Adrenal gland (tissue), 12 donors: ENCODE measurements around the gene CXCL11. TPM values are rescaled to one million over a fixed set of nuclear protein-coding genes. Genes with fewer than 3 reads are reported as not detected.
"Not testable (repeated sequence)": the region's sequence is repeated elsewhere in the genome, so short reads cannot be mapped to it uniquely, and the experiment has no call there.

ENCODE experiments used
- DNase-seq, 7 donors: peaks; one replicate each; pipeline ENCODE4 v3.0.0-alpha.2; 2019 to 2020
- H3K27ac ChIP-seq, 5 donors: fragments of 200-600 bp; sonication (generic) in 4 of 5; 1 replicate in 3 of 5; 2 replicates in 2 of 5; pipeline versions ENCODE4 v1.5.1 to v1.8.0; 2016 to 2020; ENCODE audit warnings: mild to moderate bottlenecking in 1 of 5
- H3K27me3 ChIP-seq: fragments of 200-600 bp; 2 replicates; pipeline ENCODE4 v1.8.0; 2021
- H3K36me3 ChIP-seq, 2 donors: fragments of 200-600 bp; replicated peaks in 1 of 2; 1 replicate in 1 of 2; 2 replicates in 1 of 2; pipeline versions ENCODE4 v1.5.1 to v1.8.0; 2018 to 2022
- H3K4me1 ChIP-seq, 2 donors: fragments of 200-600 bp; replicated peaks in 1 of 2; 1 replicate in 1 of 2; 2 replicates in 1 of 2; pipeline versions ENCODE4 v1.5.1 to v1.8.0; 2018 to 2021
- H3K4me3 ChIP-seq, 4 donors: fragments of 200-600 bp; sonication (generic) in 3 of 4; one replicate each; pipeline ENCODE4 v1.5.1; 2016 to 2018
- H3K9me3 ChIP-seq, 3 donors: fragments of 200-600 bp; sonication (generic) in 1 of 3; replicated peaks in 1 of 3; 1 replicate in 2 of 3; 2 replicates in 1 of 3; pipeline versions ENCODE4 v1.5.1 to v1.8.0; 2016 to 2021
- POLR2A ChIP-seq, 2 donors: fragments of 450-650 bp; IDR thresholded peaks; one replicate each; pipeline ENCODE4 v1.6.1; 2017; ENCODE audit warnings: antibody characterized with exemption in 2 of 2, mild to moderate bottlenecking in 2 of 2, moderate library complexity in 1 of 2
- WGBS, 4 donors: extraction: QIAGEN DNeasy Blood & Tissue Kit in 2 of 4; methylation state at CpG; one replicate each; pipeline versions ENCODE4 v1.1.5 to v1.1.7; 2013 to 2017; 5-methylcytosine and 5-hydroxymethylcytosine counted together
- intact Hi-C, 2 donors: fragments of 100-400 bp; cut with DNase I; formaldehyde crosslinking; loops; one replicate each; pipeline versions ENCODE4 v1.14.1 to v1.15.0; 2022 to 2023
- polyA plus RNA-seq, 3 donors: library from polyadenylated mRNA; stranded (reverse); fragments of 200-250 nt in 2 of 3; fragments of 350-450 nt in 1 of 3; fragmentation: Illumina TruSeq in 1 of 3; extraction: RNeasy Lipid Tissue Mini Kit (QIAGEN cat#74804) in 1 of 3; gene quantifications; one replicate each; pipeline ENCODE4 v1.2.3, GENCODE V29; 2013 to 2014
- total RNA-seq, 9 donors: library from RNA; depleted of rRNA in 4 of 9; stranded (reverse); fragments of >200 nt in 4 of 9; fragments of 120-200 nt in 1 of 9; fragmentation: NEBNext Ultra II Directional in 1 of 9; extraction: Animal tissue kit (Norgen Biotek cat#: 25700) in 1 of 9; gene quantifications; one replicate each; pipeline versions ENCODE4 v1.1.0 to v1.2.4, GENCODE V29; 2013 to 2023
- TF ChIP-seq, protein P1 (sequence below), 6 experiments: fragments of 450-650 bp in 4 of 6; fragments of 200-600 bp in 2 of 6; sonication (generic) in 1 of 6; IDR thresholded peaks; 1 replicate in 5 of 6; 2 replicates in 1 of 6; pipeline versions ENCODE4 v1.5.1 to v1.8.0; 2016 to 2021; ENCODE audit warnings: antibody characterized with exemption in 6 of 6, mild to moderate bottlenecking in 2 of 6, moderate library complexity in 1 of 6
- donor health status: healthy with polysubstance abuse.
- donor health status: Bipolar disorder and iron deficiency.
- donor health status: DM: yes; HTN: yes; CAD: no.
- donor health status: DM: no; HTN: no; CAD: no.
- donor health status: DM: no; HTN: no; CAD: no.
- donor health status: DM: yes; HTN: yes; CAD: no.

Gene CXCL11
- total and polyA plus RNA-seq, 12 donors = 0.10 to 1.2 (median 0.43) TPM; not detected in 6

DNA sequence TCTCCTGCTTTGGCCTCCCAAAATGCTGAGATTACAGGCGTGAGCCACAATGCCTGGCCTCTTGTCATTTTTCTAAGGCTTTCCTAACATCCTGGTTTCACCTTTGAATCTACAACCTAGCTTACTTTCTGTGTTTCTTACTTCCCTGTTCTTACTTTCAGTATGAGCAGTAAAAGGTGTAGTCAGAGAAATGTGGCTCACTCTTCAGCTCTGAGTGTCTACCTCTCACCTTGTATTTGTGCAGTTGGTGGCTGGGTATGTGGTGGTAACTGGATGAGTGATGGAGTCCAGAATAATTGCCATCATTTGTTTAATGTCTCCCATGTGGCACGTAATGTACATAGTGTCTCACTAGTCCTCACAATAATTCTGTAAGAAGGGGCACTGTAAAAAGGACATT is 19.1 kb upstream of the CXCL11 start:
- Histone ChIP-seq H3K27ac (no peak overlapping the region), H3K36me3 (no peaks in the 10 kb centered on the region), H3K4me1 (no peaks in the 10 kb centered on the region), H3K4me3 (no peak overlapping the region), H3K27me3 (peaks cover 6% of the 10 kb centered on the region), H3K9me3 (no peaks in the 10 kb centered on the region)
- TF ChIP-seq POLR2A (IDR thresholded peaks at IDR 0.05) = no peak
- TF ChIP-seq, protein P1, sequence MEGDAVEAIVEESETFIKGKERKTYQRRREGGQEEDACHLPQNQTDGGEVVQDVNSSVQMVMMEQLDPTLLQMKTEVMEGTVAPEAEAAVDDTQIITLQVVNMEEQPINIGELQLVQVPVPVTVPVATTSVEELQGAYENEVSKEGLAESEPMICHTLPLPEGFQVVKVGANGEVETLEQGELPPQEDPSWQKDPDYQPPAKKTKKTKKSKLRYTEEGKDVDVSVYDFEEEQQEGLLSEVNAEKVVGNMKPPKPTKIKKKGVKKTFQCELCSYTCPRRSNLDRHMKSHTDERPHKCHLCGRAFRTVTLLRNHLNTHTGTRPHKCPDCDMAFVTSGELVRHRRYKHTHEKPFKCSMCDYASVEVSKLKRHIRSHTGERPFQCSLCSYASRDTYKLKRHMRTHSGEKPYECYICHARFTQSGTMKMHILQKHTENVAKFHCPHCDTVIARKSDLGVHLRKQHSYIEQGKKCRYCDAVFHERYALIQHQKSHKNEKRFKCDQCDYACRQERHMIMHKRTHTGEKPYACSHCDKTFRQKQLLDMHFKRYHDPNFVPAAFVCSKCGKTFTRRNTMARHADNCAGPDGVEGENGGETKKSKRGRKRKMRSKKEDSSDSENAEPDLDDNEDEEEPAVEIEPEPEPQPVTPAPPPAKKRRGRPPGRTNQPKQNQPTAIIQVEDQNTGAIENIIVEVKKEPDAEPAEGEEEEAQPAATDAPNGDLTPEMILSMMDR (IDR thresholded peaks at IDR 0.05) = no peak
- no peak for DNase-seq
- 62 to 79% (median 68%) methylated on average over 2 of the region's 2 CpGs for WGBS, 4 donors
- intact Hi-C loops = no loop called here

DNA sequence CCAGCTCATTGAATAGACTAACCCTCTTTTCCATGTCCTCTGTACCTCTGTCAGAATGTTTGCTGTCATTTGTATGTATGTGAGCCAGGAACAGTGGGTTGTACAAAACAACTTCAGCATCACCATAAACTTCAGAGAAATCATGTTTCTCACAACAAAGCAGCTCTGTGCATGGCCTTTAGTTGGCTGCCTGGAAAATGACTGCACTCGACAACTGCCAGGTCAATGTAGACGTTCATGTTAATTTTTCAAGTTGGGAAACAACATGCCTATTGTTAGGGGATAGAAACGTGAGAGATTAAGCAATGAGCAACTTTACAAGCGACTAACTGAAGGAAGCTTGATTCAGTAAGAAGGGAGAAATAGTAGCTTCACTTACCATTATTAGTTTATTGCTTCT is 17.9 kb upstream of the CXCL11 start:
- peaks cover 6% of the 10 kb centered on the region for H3K27me3 ChIP-seq
- no peaks in the 10 kb centered on the region for H3K36me3 ChIP-seq
- no peak for DNase-seq
- no peak overlapping the region for H3K27ac ChIP-seq
- no peaks in the 10 kb centered on the region for H3K9me3 ChIP-seq
- TF ChIP-seq, protein P1 (IDR thresholded peaks at IDR 0.05) = no peak
- no peak for TF ChIP-seq POLR2A (IDR thresholded peaks at IDR 0.05)
- intact Hi-C loops = no loop called here
- no peak overlapping the region for H3K4me3 ChIP-seq
- 30 to 48% (median 38%) methylated on average over 4 of the region's 4 CpGs for WGBS, 4 donors
- H3K4me1 ChIP-seq = no peaks in the 10 kb centered on the region

DNA sequence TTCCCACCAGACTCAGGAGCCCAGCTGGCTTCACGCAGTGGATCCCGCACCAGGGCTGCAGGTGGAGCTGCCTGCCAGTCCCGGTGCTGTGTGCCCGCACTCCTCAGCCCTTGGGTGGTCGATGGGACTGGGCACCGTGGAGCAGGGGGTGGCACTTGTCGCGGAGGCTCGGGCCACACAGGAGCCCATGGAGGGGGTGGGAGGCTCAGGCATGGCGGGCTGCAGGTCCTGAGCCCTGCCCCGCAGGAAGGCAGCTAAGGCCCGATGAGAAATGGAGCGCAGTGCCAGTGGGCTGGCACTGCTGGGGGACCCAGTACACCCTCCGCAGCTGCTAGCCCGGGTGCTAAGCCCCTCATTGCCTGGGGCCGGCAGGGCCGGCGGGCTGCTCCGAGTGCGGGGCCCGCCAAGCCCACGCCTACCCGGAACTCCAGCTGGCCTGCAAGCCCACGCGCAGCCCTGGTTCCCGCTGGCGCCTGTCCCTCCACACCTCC is 14.7 kb upstream of the CXCL11 start:
- H3K27me3 ChIP-seq = not testable (repeated sequence)
- 91 to 100% (median 95%) methylated on average over 3 to 27 of the region's 27 CpGs for WGBS, 4 donors

DNA sequence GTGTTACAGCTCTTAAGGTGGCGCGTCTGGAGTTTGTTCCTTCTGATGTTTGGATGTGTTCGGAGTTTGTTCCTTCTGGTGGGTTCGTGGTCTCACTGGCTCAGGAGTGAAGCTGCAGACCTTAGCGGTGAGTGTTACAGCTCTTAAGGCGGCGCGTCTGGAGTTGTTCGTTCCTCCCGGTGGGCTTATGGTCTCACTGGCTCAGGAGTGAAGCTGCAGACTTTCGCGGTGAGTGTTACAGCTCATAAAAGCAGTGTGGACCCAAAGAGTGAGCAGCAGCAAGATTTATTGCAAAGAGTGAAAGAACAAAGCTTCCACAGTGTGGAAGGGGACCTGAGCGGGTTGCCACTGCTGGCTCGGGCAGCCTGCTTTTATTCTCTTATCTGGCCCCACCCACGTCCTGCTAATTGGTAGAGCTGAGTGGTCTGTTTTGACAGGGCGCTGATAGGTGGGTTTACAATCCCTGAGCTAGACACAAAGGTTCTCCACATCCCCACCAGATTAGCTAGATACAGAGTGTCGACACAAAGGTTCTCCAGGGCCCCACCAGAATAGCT is 14.1 kb upstream of the CXCL11 start:
- H3K27ac ChIP-seq, DNase-seq, intact Hi-C loops, H3K4me1 ChIP-seq, H3K36me3 ChIP-seq, H3K27me3 ChIP-seq, H3K9me3 ChIP-seq, H3K4me3 ChIP-seq: not testable (repeated sequence)
- 84 to 93% (median 88%) methylated on average over 12 to 17 of the region's 17 CpGs for WGBS, 4 donors

More for the DNA sequence above, 14.7 kb upstream of the CXCL11 start:
- H3K4me1 ChIP-seq, H3K36me3 ChIP-seq, H3K27ac ChIP-seq, H3K4me3 ChIP-seq, DNase-seq, intact Hi-C loops, H3K9me3 ChIP-seq: not testable (repeated sequence)

DNA sequence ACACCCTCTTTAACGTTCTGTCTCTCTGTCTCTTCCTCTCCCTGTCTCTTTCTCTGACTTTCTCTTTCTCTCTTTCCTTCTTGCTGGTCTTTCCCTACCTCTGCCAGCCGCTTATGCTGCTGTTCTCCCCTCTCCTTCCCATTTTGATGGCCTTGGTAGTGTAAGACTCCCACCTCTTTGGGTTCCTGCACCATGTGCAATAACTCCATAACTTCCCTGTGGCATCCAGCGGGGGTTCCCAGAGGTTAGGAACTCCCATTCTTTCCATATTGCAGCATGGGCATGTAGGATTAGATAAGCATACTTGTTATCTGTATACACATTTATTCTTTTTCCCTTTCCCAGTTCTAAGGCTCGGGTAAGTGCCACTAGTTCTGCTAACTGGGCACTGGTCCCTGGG is 8.8 kb upstream of the CXCL11 start:
- DNase-seq, H3K4me1 ChIP-seq, intact Hi-C loops, H3K9me3 ChIP-seq, H3K4me3 ChIP-seq, H3K36me3 ChIP-seq, H3K27me3 ChIP-seq, H3K27ac ChIP-seq: not testable (repeated sequence)
- WGBS, 4 donors = 76 to 88% (median 78%) methylated on average over 4 of the region's 4 CpGs

DNA sequence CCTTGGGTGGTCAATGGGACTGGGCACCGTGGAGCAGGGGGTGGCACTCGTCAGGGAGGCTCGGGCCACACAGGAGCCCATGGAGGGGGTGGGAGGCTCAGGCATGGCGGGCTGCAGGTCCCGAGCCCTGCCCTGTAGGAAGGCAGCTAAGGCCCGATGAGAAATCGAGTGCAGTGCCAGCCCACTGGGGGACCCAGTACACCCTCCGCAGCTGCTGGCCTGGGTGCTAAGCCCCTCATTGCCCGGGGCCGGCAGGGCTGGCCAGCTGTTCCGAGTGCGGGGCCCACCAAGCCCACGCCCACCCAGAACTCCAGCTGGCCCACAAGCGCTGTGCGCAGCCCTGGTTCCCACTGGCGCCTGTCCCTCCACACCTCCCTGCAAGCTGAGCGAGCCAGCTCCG is 7.4 kb upstream of the CXCL11 start:
- H3K4me3 ChIP-seq, DNase-seq, H3K9me3 ChIP-seq, H3K27me3 ChIP-seq, H3K27ac ChIP-seq, H3K4me1 ChIP-seq, H3K36me3 ChIP-seq, intact Hi-C loops: not testable (repeated sequence)
- WGBS, 4 donors = 90 to 94% (median 93%) methylated on average over 9 to 18 of the region's 18 CpGs; no CpG with 5 or more reads in 1 of the 4 donors

DNA sequence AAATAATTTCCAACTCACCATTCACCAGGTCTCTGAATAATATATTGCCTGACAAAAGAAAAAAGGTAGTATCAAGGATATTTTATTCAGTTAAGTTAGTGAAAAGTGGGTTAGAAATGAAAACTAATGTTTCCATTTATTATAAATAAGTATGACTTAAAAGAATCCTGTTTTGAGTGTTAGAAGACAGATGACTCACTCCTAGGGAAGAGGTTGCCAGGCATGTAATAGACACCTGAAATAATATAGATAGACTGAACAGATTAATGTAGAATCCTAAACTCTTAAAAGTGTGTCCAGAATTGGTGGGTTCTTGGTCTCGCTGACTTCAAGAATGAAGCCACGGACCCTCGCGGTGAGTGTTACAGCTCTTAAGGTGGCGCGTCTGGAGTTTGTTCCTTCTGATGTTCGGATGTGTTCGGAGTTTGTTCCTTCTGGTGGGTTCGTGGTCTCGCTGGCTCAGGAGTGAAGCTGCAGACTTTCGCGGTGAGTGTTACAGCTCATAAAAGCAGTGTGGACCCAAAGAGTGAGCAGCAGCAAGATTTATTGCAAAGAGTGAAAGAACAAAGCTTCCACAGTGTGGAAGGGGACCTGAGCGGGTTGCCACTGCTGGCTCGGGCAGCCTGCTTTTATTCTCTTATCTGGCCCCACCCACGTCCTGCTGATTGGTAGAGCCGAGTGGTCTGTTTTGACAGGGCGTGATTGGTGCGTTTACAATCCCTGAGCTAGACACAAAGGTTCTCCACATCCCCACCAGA is 6.5 kb upstream of the CXCL11 start:
- H3K27me3 ChIP-seq, H3K36me3 ChIP-seq, H3K27ac ChIP-seq, DNase-seq, intact Hi-C loops, H3K4me3 ChIP-seq, H3K4me1 ChIP-seq, H3K9me3 ChIP-seq: not testable (repeated sequence)
- WGBS, 4 donors = 84 to 89% (median 86%) methylated on average over 13 to 16 of the region's 18 CpGs
